22Rv1 (cell line): ENCODE data around the gene B4GALNT2.
A peak's percentile ranks its signal among the peaks of the same experiment; 100 is the strongest.
"Not testable (repeated sequence)": the region's sequence is repeated elsewhere in the genome, so short reads cannot be mapped to it uniquely, and the experiment has no call there.

Experiments used
- H3K27ac ChIP-seq: fragments of 450-650 bp; 2 replicates; pipeline ENCODE4 v1.5.1; 2017
- CTCF ChIP-seq: fragments of 450-650 bp; IDR thresholded peaks from 2 replicates; pipeline ENCODE4 v1.5.1; 2017; ENCODE audit warnings: mild to moderate bottlenecking
- ZFX ChIP-seq: fragments of 450-650 bp; IDR thresholded peaks from 2 replicates; pipeline ENCODE4 v1.6.1; 2017; ENCODE audit warnings: antibody characterized with exemption, borderline replicate concordance

B4GALNT2 gene

GRCh38 chr17:49170216-49170615 lies 37.6 kb downstream of the B4GALNT2 start:
- H3K27ac ChIP-seq = no peak overlapping the region
- no peak for TF ChIP-seq CTCF
- TF ChIP-seq ZFX = no peak

DNA sequence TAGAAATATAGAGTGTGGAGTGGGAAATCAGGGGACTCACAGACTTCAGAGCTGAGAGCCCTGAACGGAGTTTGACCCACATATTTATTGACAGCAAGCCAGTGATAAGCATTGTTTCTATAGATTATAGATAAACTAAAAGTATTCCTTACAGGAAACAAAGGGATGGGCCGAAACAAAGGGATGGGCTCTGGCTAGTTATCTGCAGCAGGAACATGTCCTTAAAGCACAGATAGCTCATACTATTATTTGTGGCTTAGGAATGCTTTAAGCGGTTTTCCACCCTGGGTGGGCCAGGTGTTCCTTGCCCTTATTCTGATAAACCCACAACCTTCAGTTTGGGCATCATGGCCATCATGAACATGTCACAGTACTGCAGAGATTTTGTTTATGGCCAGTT lies 38.1 kb downstream of the B4GALNT2 start:
- not testable (repeated sequence) for H3K27ac ChIP-seq

GRCh38 chr17:49175978-49176377 lies 43.4 kb downstream of the B4GALNT2 start:
- not testable (repeated sequence) for H3K27ac ChIP-seq

DNA sequence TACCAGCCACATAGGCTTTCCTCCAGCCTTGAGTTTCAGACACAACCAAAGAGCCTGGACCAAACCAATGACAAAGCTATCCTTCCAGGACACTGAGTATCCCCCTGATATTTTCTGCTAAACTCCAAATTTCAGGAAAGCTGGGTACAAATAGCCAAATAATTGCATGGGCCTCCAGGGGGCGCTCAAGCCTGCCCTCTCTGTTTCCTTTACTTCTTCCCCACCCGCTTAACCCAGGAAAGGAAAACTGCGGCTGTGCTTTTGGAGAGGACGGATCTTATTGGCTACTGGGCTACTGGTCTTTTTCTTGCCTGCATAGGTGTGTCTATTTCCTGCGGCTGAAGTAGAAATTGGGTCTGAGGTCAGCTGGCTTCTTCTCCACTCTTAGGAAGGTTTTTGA lies 47.7 kb downstream of the B4GALNT2 start:
- TF ChIP-seq ZFX = no peak
- TF ChIP-seq CTCF = peak; percentile 94
- H3K27ac ChIP-seq = no peak overlapping the region

DNA sequence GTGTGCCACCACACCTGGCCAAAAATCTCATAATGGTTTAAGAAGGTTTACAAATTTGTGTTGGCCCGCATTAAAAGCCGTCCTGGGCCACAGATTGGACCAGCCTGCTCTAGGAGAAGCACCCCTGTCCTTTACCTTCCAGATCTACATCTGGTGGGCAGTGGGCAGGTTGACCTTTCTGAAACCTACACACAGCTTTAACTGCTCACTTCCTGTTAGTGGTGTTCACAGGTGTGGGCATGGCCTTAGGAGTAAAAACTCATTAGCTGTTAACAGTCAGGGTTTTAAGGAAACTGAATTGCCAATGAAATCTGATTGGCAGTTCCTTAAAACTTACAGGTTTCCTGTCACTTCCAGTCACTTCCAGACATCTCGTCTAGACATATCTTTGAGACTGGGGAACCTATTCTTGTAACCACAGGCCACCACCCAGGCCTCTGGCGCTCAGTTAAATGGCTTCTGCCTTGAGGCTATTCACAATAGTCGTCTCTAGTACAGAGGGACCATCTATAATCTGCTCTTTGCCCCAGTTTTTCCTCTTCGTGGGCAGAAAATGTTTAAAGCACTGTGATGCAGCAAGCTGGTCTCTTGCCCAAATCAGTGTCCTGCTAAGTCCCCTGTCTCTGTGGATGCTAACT lies 48.5 kb downstream of the B4GALNT2 start:
- no peak overlapping the region for H3K27ac ChIP-seq

GRCh38 chr17:49183341-49183740 lies 50.8 kb downstream of the B4GALNT2 start:
- no peak overlapping the region for H3K27ac ChIP-seq

More for the DNA sequence above, 48.5 kb downstream of the B4GALNT2 start:
- TF ChIP-seq CTCF (no peak), ZFX (no peak)

GRCh38 chr17:49183801-49184200 lies 51.2 kb downstream of the B4GALNT2 start:
- TF ChIP-seq CTCF (no peak), ZFX (no peak)
- H3K27ac ChIP-seq = no peak overlapping the region

More at GRCh38 chr17:49183341-49183740, 50.8 kb downstream of the B4GALNT2 start:
- no peak for TF ChIP-seq CTCF
- no peak for TF ChIP-seq ZFX

DNA sequence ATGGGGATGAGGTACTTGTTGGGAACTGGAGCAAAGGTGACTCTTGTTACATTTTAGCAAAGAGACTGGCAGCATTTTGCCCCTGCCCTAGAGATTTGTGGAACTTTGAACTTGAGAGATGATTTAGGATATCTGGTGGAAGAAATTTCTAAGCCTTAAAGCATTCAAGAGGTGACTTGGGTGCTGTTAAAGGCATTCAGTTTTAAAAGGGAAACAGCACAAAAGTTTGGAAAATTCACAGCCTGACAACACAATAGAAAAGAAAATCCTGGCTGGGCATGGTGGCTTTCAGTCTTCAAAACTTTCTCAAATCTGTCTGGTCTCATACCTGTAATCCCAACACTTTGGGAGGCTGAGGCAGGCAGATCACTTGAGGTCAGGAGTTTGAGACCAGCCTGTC lies 52.0 kb downstream of the B4GALNT2 start:
- not testable (repeated sequence) for H3K27ac ChIP-seq

DNA sequence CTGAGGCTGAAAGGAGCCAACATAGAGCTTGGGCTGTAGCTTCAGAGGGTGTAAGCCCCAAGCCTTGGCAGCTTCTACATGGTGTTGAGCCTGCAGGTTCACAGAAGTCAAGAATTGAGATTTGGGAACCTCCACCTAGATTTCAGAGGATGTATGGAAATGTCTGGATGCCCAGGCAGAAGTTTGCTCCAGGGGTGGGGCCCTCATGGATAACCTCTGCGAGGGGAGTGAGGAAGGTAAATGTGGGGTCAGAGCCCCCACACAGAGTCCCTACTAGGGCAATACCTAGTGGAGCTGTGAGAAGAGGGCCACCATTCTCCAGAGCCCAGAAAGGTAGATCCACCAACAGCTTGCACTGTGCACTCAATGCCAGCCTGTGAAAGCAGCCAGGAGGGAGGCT lies 52.8 kb downstream of the B4GALNT2 start:
- H3K27ac ChIP-seq = not testable (repeated sequence)

DNA sequence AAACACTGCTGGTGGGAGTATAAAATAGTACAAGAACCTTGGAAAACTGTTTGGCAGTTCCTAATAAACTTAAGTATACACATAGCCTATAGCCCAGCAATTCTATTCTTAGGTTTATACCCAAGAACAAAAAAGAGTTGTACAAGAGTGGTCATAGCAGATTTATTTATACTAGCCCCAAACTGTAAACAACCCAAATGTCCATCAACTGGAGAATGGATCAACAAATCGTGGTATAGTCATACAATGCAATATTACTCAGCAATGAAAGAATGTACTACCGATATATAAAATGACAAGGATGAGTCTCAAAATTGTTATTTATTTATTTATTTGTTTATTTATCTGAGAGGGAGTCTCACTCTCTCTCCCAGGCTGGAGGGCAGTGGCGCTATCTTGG lies 54.7 kb downstream of the B4GALNT2 start:
- TF ChIP-seq ZFX (no peak), CTCF (no peak)
- no peak overlapping the region for H3K27ac ChIP-seq
